ENCODE measurements around the gene DCP1B.

DNA sequence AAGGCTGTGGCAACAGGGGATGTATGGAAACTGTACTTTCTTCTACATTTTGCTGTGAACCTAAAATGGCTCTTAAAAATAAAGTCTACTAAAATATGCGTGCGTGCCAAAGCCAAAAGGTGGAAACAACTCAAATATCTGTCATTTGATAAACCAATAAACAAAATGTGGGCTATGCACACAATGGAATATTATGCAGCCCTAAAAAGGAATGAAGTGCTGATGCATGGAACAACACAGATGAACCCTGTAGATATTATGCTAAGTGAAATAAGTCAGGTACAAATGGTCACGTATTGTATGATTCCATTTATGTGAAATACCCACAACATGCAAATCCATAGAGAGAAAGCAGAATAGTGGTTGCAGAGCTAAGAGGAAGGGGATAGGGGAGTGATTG lies 93.8 kb downstream of the DCP1B start:
- TF ChIP-seq, protein P1, sequence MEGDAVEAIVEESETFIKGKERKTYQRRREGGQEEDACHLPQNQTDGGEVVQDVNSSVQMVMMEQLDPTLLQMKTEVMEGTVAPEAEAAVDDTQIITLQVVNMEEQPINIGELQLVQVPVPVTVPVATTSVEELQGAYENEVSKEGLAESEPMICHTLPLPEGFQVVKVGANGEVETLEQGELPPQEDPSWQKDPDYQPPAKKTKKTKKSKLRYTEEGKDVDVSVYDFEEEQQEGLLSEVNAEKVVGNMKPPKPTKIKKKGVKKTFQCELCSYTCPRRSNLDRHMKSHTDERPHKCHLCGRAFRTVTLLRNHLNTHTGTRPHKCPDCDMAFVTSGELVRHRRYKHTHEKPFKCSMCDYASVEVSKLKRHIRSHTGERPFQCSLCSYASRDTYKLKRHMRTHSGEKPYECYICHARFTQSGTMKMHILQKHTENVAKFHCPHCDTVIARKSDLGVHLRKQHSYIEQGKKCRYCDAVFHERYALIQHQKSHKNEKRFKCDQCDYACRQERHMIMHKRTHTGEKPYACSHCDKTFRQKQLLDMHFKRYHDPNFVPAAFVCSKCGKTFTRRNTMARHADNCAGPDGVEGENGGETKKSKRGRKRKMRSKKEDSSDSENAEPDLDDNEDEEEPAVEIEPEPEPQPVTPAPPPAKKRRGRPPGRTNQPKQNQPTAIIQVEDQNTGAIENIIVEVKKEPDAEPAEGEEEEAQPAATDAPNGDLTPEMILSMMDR (IDR thresholded peaks at IDR 0.05), result no peak
- no peak for TF ChIP-seq POLR2A (IDR thresholded peaks at IDR 0.05)

All from right lobe of liver (tissue), 4 donors.